ENCODE data around the gene MINDY2.

Gene MINDY2

DNA sequence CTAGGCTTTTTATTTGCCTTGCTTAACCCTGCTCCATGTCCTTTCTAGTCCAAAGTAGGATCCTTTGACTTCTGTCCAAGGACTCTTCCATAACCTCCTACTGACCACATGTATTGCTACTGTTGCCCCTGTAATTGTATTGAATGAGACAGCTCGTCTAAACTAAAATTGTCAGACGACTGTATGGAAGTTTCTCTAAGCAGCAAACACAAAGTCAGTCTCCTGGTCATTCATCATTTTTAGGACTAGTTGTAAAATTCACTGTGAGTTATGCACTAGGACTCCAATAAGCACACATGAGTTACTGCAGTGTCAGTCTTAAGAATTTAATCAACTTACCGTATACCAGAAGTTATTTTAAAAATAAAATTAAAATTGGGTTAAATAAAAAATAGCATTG is 129.5 kb downstream of the MINDY2 start:
- no peaks in the 10 kb centered on the region for H3K9me3 ChIP-seq
- H3K4me3 ChIP-seq: no peak overlapping the region
- H3K4me2 ChIP-seq: no peak overlapping the region
- no peaks in the 10 kb centered on the region for H3K4me1 ChIP-seq
- peaks cover 87% of the 10 kb centered on the region for H3K36me3 ChIP-seq
- no peak overlapping the region for H3K27ac ChIP-seq
- no peak for TF ChIP-seq Cebpa-rat (IDR thresholded peaks at IDR 0.05)
- H3K9ac ChIP-seq: no peak overlapping the region
- peaks cover 38% of the 10 kb centered on the region for H4K20me1 ChIP-seq
- no peaks in the 10 kb centered on the region for H3K27me3 ChIP-seq

DNA sequence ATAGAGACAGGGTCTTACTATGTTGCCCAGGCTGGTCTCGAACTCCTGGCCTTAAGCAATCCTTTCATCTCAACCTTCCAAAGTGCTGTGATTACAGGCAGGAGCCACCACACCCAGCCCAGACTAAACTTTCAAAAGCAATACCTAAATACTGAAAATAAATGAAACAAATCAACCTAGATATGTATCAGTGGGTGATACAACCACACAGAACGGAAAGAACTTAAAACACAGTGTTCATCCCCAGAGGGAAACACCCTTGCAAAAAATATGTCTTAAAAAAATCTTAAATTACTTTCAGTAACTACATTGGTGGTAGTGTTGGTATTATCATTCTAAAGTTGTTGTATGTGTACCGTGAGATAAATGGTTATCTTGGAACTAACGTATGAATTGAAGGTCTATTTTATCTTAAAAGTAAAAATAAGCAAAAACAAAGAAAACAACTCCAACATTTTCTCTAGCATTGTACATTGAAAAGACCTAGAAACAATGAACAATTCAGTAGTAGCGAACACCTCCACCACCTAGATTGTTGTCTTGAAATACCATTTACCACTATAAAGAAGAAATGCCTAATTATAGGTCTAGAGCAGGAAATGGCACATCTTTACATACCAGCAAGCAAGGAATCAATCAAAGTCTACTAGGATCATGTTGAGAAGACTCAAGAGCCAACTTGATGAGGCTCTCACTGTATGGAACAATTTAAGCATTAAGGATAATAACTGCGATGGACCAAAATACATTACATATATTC is 137.6 kb downstream of the MINDY2 start:
- Histone ChIP-seq H3K36me3 (peaks cover 88% of the 10 kb centered on the region), H3K4me3 (no peak overlapping the region), H3K9me3 (no peaks in the 10 kb centered on the region), H3K9ac (no peak overlapping the region), H3K27ac (no peak overlapping the region), H4K20me1 (peaks cover 85% of the 10 kb centered on the region), H3K27me3 (no peaks in the 10 kb centered on the region), H3K4me1 (peaks cover 9% of the 10 kb centered on the region), H3K4me2 (no peak overlapping the region)
- no peak for TF ChIP-seq Cebpa-rat (IDR thresholded peaks at IDR 0.05)

DNA sequence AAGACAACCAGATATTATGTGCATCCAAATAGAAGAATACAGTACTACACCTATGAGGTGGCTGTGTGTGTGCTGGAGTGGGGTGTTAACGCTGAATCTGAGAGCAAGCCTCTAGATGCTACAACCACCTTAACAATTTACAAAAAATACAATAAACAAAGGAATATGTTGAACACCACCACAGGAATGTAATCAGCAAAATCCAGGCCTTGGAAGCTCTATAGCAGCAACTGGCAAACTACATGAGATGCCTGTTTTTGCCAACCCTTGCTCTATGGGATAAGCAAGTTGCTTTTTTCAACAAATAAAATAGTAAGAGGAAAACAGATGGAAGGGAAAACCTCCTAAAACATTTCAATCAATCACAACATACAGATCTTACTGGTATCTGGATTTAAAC is 138.5 kb downstream of the MINDY2 start:
- H3K9me3 ChIP-seq: no peaks in the 10 kb centered on the region
- peaks cover 88% of the 10 kb centered on the region for H3K36me3 ChIP-seq
- H3K9ac ChIP-seq: no peak overlapping the region
- H4K20me1 ChIP-seq: peaks cover 85% of the 10 kb centered on the region
- no peaks in the 10 kb centered on the region for H3K27me3 ChIP-seq
- H3K4me2 ChIP-seq: 0 out of 2 replicates have a peak overlapping the region, but pooled peaks have one; percentile 5
- TF ChIP-seq Cebpa-rat (IDR thresholded peaks at IDR 0.05): no peak
- peaks cover 9% of the 10 kb centered on the region for H3K4me1 ChIP-seq
- H3K4me3 ChIP-seq: no peak overlapping the region
- H3K27ac ChIP-seq: no peak overlapping the region

DNA sequence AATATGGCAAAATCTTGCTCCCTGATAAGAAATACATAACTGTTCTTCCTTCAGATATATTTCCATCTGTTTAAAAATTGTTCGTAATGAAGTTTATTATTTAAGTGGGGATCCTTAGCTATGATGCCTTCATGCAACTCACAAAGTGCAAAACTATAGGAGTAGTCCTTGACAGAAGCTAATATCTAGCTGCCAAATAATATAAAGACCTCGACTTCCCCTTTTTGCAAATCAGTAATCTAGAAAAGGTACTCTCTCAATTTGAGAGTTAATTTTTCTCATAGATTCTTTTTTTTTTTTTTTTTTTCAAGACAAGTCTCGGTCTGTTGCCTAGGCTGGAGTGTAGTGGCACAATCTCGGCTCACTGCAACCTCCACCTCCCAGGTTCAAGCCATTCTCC is 139.4 kb downstream of the MINDY2 start:
- no peak overlapping the region for H3K4me2 ChIP-seq

More for the DNA sequence above, 139.4 kb downstream of the MINDY2 start:
- peaks cover 85% of the 10 kb centered on the region for H4K20me1 ChIP-seq
- no peak overlapping the region for H3K27ac ChIP-seq
- H3K9ac ChIP-seq: no peak overlapping the region
- no peak for TF ChIP-seq Cebpa-rat (IDR thresholded peaks at IDR 0.05)
- no peak overlapping the region for H3K4me3 ChIP-seq
- H3K27me3 ChIP-seq: no peaks in the 10 kb centered on the region
- peaks cover 88% of the 10 kb centered on the region for H3K36me3 ChIP-seq
- peaks cover 9% of the 10 kb centered on the region for H3K4me1 ChIP-seq
- H3K9me3 ChIP-seq: no peaks in the 10 kb centered on the region

All from BLaER1 (cell line).